HG02885 (cell line): Measurements from ENCODE around the gene C5AR1.
"Not testable (repeated sequence)": the region's sequence is repeated elsewhere in the genome, so short reads cannot be mapped to it uniquely, and the experiment has no call there.

Source experiments
- ATAC-seq: cut with Tn5 transposase; IDR thresholded peaks from one replicate; pipeline ENCODE4 v1.9.1; 2021; ENCODE audit warnings: mild to moderate bottlenecking; ENCODE audit not compliant: unreplicated experiment, poor library complexity

Gene C5AR1

GRCh38 chr19:47324502-47324901 lies 14.8 kb downstream of the C5AR1 start:
- no peak for ATAC-seq

- no peak for ATAC-seq
Observed at GRCh38 chr19:47330466-47330869, 20.8 kb downstream of the C5AR1 start.

GRCh38 chr19:47331490-47331889 lies 21.8 kb downstream of the C5AR1 start:
- no peak for ATAC-seq

GRCh38 chr19:47331931-47332547 lies 22.4 kb downstream of the C5AR1 start, which contains the start of gene C5AR2:
C5AR2 (plus strand) TSS chr19:47332175; CDS start chr19:47340800, 8,625 bp downstream.
- ATAC-seq, result no peak

GRCh38 chr19:47336765-47337718 lies 27.4 kb downstream of the C5AR1 start:
- ATAC-seq, result not testable (repeated sequence)

- ATAC-seq, result no peak
Observed at GRCh38 chr19:47339196-47339880, 29.7 kb downstream of the C5AR1 start.

- no peak for ATAC-seq
Observed at GRCh38 chr19:47340477-47341208, 31.0 kb downstream of the C5AR1 start.

GRCh38 chr19:47341734-47342133 lies 32.1 kb downstream of the C5AR1 start:
- no peak for ATAC-seq

- no peak for ATAC-seq
Observed at GRCh38 chr19:47343194-47343802, 33.6 kb downstream of the C5AR1 start.

- ATAC-seq, result no peak
Observed at GRCh38 chr19:47344425-47344824, 34.8 kb downstream of the C5AR1 start.

GRCh38 chr19:47346024-47346423 lies 36.4 kb downstream of the C5AR1 start:
- not testable (repeated sequence) for ATAC-seq

GRCh38 chr19:47348819-47349795 lies 39.4 kb downstream of the C5AR1 start, which contains the start of gene DHX34:
DHX34 (plus strand) TSS chr19:47349315; CDS start chr19:47353031, 3,716 bp downstream.
- peak; percentile 98 for ATAC-seq

- ATAC-seq, result no peak
Observed at GRCh38 chr19:47350630-47351029, 41.0 kb downstream of the C5AR1 start.

- no peak for ATAC-seq
Observed at GRCh38 chr19:47351548-47351947, 41.9 kb downstream of the C5AR1 start.

GRCh38 chr19:47352095-47352494 lies 42.4 kb downstream of the C5AR1 start:
- ATAC-seq, result no peak

- ATAC-seq, result no peak
Observed at GRCh38 chr19:47353307-47353712, 43.6 kb downstream of the C5AR1 start.

GRCh38 chr19:47356900-47357299 lies 47.2 kb downstream of the C5AR1 start:
- no peak for ATAC-seq
